Measurements from ENCODE around the gene HTRA3. TPM values are rescaled to one million over a fixed set of nuclear protein-coding genes. Genes with fewer than 3 reads are reported as not detected.

The HTRA3 gene
- total and polyA plus RNA-seq, 2 of the 8 experiments (the other 6 are each of a cell fraction or from before 2014, with no cell fraction given) = 3.2 to 5.8 TPM

DNA sequence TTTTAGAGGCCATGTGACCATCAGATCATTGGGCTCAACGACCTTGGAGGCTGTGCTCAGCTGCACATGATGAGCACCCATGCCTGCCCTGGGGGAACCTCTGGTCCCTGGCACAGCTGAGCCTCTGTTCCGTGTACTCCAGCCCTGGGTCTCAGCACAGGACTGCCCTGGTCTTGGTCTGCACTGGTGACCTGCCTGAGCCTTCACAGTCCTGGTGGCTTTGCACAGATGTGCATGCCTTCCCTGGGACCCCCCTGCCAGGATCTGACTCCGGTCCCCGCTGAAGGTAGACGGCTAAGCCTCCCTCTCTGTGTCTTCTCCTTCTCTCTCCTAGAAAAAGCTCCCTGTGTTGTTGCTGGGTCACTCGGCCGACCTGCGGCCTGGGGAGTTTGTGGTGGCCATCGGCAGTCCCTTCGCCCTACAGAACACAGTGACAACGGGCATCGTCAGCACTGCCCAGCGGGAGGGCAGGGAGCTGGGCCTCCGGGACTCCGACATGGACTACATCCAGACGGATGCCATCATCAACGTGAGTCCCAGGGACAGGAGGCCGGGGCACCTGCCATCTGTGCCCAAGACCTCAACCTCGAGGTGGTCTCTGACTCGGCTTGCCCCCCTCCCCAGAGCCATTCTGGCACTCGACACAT is 21.6 kb downstream of the HTRA3 start:
- H3K4ac ChIP-seq (replicated peaks; ENCODE audit: insufficient read length, low read depth, low read length) = no peak overlapping the region
- H2BK12ac ChIP-seq (ENCODE audit: low read depth, low read length) = no peak overlapping the region
- H3K23ac ChIP-seq (ENCODE audit: insufficient read length) = no peak overlapping the region
- no peak overlapping the region for H3K18ac ChIP-seq (ENCODE audit: extremely low read depth, low read length)
- no peak overlapping the region for H3K4me2 ChIP-seq (ENCODE audit: insufficient read depth in 1 of 2, low read depth in 2 of 2, low read length in 2 of 2)
- H2BK20ac ChIP-seq (ENCODE audit: low read length) = no peak overlapping the region
- H2AFZ ChIP-seq (ENCODE audit: low read length) = no peak overlapping the region
- H4K5ac ChIP-seq (ENCODE audit: insufficient read length, low read depth, low read length) = no peak overlapping the region
- H2BK5ac ChIP-seq (ENCODE audit: low read depth, low read length) = no peak overlapping the region
- 0 out of 4 replicates have a peak, but pooled peaks cover 0 to 2% of the 10 kb centered on the region in 2 experiments for H3K9me3 ChIP-seq (ENCODE audit: insufficient read depth in 2 of 2, low read depth in 1 of 2, low read length in 1 of 2)
- no peak overlapping the region for H2AK5ac ChIP-seq (ENCODE audit: low read depth, low read length)
- CTCF ChIA-PET (ENCODE audit: partially characterized antibody) = interaction anchor here (0.7 to 3.3 kb wide), 11 partner anchors 10 to 162 kb away, joined by 3 to 25 read pairs (median 5); no protein-coding TSS in a partner anchor
- 87% methylated on average over 20 of the region's 21 CpGs; no CpG with 5 or more reads in 1 of the 2 experiments for WGBS, 2 experiments (ENCODE audit: extremely low coverage in 1 of 2, insufficient coverage in 1 of 2, insufficient read length in 1 of 2, insufficient replicate concordance in 2 of 2, low coverage in 1 of 2, low lambda C conversion rate in 2 of 2, missing lambda C conversion rate in 1 of 2)
- no peak overlapping the region for H3K4me3 ChIP-seq (ENCODE audit: extremely low read depth in 1 of 4, insufficient read depth in 2 of 4, low read depth in 3 of 4, low read length in 4 of 4)
- no peaks in the 10 kb centered on the region for H3K79me2 ChIP-seq (ENCODE audit: control insufficient read depth in 1 of 2, insufficient read depth in 2 of 2, low read length in 2 of 2)
- H3K23me2 ChIP-seq (ENCODE audit: low read depth, low read length) = peaks cover 5% of the 10 kb centered on the region; the same call in 1 of the 2 replicates
- H4K8ac ChIP-seq (ENCODE audit: extremely low read depth, insufficient read depth, low read length) = no peak overlapping the region
- FAIRE-seq (no peak), DNase-seq (ENCODE audit: low read depth in 1 of 2, low spot score in 2 of 2) (no peak)
- no peak overlapping the region for H3K27ac ChIP-seq (ENCODE audit: low read depth, low read length)
- H3K4me1 ChIP-seq (replicated peaks in 1 of 4; ENCODE audit: control insufficient read depth in 3 of 4, insufficient read depth in 4 of 4, low read length in 3 of 4) = no peaks in the 10 kb centered on the region
- H3K27me3 ChIP-seq (replicated peaks in 1 of 4; ENCODE audit: control insufficient read depth in 3 of 4, extremely low read depth in 1 of 4, insufficient read depth in 3 of 4, low read length in 3 of 4) = no peaks in the 10 kb centered on the region
- H3K36me3 ChIP-seq (ENCODE audit: control insufficient read depth in 2 of 4, insufficient read depth in 4 of 4, low read length in 3 of 4) = no peaks in the 10 kb centered on the region
- H2BK120ac ChIP-seq (replicated peaks; ENCODE audit: low read depth, low read length) = no peak overlapping the region
- no peak overlapping the region for H4K91ac ChIP-seq (replicated peaks; ENCODE audit: insufficient read length, low read length)
- no peak overlapping the region for H3K56ac ChIP-seq (replicated peaks; ENCODE audit: insufficient read length, low read depth, low read length)
- no peak overlapping the region for H3K9ac ChIP-seq (replicated peaks in 1 of 4; ENCODE audit: extremely low read depth in 1 of 4, low read depth in 3 of 4, low read length in 3 of 4)
- H4K20me1 ChIP-seq (replicated peaks in 1 of 2; ENCODE audit: control insufficient read depth in 1 of 2, insufficient read depth in 2 of 2, low read length in 2 of 2) = peaks cover 0 to 2% of the 10 kb centered on the region in 2 experiments
- POLR2A ChIA-PET (ENCODE audit: partially characterized antibody) = interaction anchor here (1.1 kb wide), 1 partner anchor 10 kb away, joined by 3 read pairs; no protein-coding TSS in a partner anchor
- no peak overlapping the region for H3K14ac ChIP-seq (ENCODE audit: insufficient read length)
- no peak overlapping the region for H2BK15ac ChIP-seq (ENCODE audit: low read length)
- H3K79me1 ChIP-seq (ENCODE audit: low read depth, low read length) = no peaks in the 10 kb centered on the region
- TF ChIP-seq POU5F1 (IDR thresholded peaks at IDR 0.05; ENCODE audit: low read depth, low read length) (no peak), CBX5 (IDR thresholded peaks at IDR 0.05; ENCODE audit: low read depth, low read length) (no peak), BCL11A (IDR thresholded peaks at IDR 0.05; ENCODE audit: low read depth in 2 of 2, low read length in 2 of 2) (no peak), RBBP5 (IDR thresholded peaks at IDR 0.05; ENCODE audit: borderline replicate concordance, low read depth, low read length) (no peak), CHD2 (IDR thresholded peaks at IDR 0.05; ENCODE audit: low read length) (no peak), SIN3A (conservative IDR thresholded peaks at IDR 0.05 in 1 of 2, IDR thresholded peaks at IDR 0.05 in 1 of 2; ENCODE audit: low read depth in 1 of 2, low read length in 2 of 2) (no peak), KDM5A (IDR thresholded peaks at IDR 0.05; ENCODE audit: low read length) (no peak), KDM4A (IDR thresholded peaks at IDR 0.05; ENCODE audit: low read depth, low read length, severe bottlenecking) (no peak), MAFK (IDR thresholded peaks at IDR 0.05; ENCODE audit: low read depth, low read length) (no peak), POLR2AphosphoS5 (IDR thresholded peaks at IDR 0.05; ENCODE audit: low read depth, low read length) (no peak)
- TF ChIP-seq, protein P1, sequence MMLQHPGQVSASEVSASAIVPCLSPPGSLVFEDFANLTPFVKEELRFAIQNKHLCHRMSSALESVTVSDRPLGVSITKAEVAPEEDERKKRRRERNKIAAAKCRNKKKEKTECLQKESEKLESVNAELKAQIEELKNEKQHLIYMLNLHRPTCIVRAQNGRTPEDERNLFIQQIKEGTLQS (IDR thresholded peaks at IDR 0.05; ENCODE audit: insufficient read depth, low read depth, low read length) = no peak
- TF ChIP-seq, protein P2, sequence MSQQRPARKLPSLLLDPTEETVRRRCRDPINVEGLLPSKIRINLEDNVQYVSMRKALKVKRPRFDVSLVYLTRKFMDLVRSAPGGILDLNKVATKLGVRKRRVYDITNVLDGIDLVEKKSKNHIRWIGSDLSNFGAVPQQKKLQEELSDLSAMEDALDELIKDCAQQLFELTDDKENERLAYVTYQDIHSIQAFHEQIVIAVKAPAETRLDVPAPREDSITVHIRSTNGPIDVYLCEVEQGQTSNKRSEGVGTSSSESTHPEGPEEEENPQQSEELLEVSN (IDR thresholded peaks at IDR 0.05) = no peak

All from H1 (cell line).